Posterior vena cava (tissue), 2 donors: ENCODE results near the gene OXSR1. TPM values are rescaled to one million over a fixed set of nuclear protein-coding genes. Genes with fewer than 3 reads are reported as not detected.
"Not testable (repeated sequence)": the region's sequence is repeated elsewhere in the genome, so short reads cannot be mapped to it uniquely, and the experiment has no call there.

Source experiments
- DNase-seq: peaks from one replicate; pipeline ENCODE4 v3.0.0-alpha.2; 2020; ENCODE audit warnings: low spot score
- intact Hi-C, 2 donors: fragments of 100-400 bp; cut with DNase I; formaldehyde crosslinking; loops; one replicate each; pipeline versions ENCODE4 v1.14.1 to v1.14.2; 2022 to 2023
- total RNA-seq, 2 donors: library from RNA; stranded (reverse); fragmentation: NEBNext Ultra II Directional; extraction: Animal tissue kit (Norgen Biotek cat#: 25700); gene quantifications; one replicate each; pipeline ENCODE4 v1.2.1, GENCODE V29; 2021
- donor health status: DM: yes; HTN: yes; CAD: no.
- donor health status: DM: yes; HTN: yes; CAD: no.

The OXSR1 gene
- total RNA-seq, 2 donors from 2014 or later: 30.4 to 52.3 TPM

- peak; percentile 38 for DNase-seq
These were observed 39.8 kb upstream of the OXSR1 start for GRCh38 chr3:38125305-38126120.

DNA sequence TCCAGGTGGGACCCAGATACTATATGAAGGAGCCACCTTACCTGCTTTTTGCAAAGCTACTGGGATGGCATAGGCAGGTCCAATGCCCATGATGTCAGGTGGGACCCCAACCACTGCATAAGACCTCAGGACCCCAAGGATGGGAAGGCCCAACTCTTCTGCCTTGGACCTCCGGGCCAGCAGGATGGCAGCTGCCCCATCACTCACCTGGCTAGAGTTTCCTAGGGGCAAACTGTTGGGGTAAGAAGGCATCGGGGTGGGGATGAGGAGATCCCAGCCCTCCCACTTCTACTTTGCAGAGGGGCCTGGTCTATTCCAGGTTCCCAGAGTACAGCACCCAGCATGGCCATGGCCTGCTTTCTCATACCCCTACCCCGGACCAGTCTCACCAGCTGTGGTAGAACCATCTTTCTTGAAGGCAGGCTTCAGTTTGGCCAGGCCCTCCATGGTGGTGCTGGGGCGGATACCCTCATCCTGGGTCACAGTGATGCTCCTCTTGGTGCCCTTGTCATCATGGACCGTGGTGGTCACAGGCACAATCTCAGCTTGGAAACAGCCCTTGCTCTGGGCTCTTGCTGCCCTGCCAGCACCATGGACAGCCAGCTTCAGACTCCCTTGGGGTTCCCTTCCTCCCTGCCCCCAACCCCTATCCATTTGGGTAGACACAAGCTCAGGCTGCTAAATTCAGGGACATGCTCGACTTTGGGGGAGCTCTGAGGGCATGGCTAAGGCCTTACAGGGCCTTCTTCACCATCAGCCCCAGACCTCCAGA, 39.0 kb upstream of the OXSR1 start:
- peak; percentile 40 for DNase-seq
- intact Hi-C loops: no loop called here

More at GRCh38 chr3:38125305-38126120, 39.8 kb upstream of the OXSR1 start:
- intact Hi-C loops: no loop called here

DNA sequence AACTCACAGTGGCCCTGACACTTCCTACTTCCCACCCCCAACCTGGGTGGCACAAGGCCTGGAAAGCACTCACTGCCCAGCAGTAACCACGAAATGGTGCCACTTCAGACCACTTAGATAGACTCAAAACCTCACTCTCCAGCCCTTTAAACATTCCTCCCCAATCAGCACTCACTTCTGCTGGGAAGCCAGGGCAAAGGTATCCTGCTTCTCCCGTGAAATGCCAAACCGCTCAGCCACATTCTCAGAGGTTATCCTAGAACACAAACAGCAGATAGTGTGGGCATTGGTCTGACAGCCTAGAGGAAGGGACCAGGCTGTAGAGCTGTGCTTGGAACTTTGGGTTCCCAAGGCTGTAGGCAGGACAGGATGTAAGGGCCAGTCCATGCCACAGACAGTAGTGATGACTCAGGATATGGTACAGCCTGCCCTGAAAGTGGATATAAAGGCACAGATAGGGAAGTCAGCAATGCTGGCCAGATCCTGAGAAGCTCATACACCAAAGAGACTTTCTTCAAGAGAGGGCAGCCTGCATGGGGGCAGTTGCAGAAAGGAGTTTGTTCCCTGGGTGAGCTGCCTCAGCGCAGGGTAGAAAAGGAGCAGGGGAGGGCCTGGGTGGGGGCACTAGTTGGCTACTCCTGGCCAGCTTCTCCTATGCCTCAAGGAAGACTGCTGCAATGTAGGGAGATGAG, 37.6 kb upstream of the OXSR1 start:
- peak; percentile 28 for DNase-seq
- intact Hi-C loops: no loop called here

DNA sequence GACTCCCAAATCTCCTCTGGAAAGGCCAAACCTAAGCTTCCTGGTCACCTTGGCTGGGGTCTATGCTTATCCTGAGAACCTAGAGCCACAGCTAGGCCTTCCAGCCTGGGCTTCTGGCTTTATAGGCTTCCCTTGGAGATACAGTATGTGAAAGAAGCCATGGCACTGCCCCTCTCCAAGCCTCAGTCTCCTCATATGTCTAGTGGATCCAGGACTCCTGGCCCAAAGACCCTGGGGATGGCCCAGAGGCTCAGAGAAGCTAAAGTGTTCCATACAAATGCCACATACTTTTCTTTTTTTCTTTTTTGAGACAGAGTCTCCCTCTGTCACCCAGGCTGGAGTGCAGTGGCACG, 37.1 kb upstream of the OXSR1 start:
- no peak for DNase-seq
- intact Hi-C loops: no loop called here

DNA sequence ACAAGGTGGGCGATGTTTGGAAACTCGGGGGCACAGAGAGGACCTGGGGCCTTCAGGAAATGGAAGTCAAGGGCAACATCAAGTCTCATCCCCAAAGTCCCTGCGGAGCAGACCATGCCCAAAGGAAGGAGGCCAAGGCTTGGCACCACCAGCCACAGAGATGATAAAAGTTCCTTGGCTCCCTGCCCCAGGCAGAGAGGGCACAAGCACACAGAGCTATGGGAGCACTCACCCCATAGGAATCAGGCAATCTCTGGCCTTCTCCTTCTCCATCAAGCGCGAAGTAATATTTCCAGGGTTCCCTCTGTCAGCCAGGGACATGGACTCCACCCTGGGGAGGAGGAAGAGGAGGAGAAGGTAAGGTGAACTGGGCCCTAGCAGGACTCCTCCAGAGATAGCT, 36.3 kb upstream of the OXSR1 start:
- intact Hi-C loops: no loop called here
- DNase-seq: peak; percentile 51

GRCh38 chr3:38130631-38131065, 34.7 kb upstream of the OXSR1 start:
- intact Hi-C loops: loop anchor here in 1 of 2 donors (10.0 kb wide), 1 partner anchor 114 kb away; no protein-coding TSS in a partner anchor
- DNase-seq: peak; percentile 57

DNA sequence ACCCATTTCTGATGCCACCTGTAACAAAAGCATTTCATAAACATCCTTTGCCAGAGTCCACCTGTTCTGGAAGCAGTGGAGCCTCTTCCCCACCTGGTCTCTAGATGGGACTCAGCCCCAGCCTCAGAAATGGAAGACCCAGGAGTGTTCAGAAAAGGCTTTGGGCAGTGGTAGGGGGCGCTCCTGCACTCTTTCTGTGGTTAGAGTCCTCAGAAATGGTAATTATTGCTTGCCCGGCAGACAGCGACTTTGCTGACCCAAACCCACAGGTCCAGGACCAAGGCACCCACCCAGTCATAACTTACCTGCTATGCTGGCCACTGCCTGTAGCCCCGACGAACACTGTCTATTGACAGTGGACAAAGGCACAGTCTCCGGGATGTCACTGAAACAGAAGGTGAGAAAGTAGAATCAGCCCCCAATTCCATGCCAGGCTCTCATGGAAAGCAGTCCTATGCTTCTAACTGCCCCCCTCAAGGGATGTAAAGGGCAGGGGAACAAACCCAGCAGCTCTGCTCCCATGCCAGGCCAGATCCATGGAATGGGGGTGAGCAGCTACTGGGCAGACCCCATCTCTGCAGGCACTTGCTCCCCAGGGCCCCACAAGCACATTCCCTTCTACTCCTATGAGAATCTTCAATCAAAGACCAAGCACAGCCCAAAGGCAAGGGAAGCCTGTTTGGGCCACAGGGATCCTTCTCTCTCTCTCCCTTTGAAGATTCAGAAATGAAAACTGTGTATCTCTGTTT, 33.5 kb upstream of the OXSR1 start:
- intact Hi-C loops: loop anchor here in 1 of 2 donors (10.0 kb wide), 1 partner anchor 113 kb away; no protein-coding TSS in a partner anchor

GRCh38 chr3:38133209-38133556, 32.2 kb upstream of the OXSR1 start:
- intact Hi-C loops: loop anchor here in 1 of 2 donors (10.0 kb wide), 1 partner anchor 112 kb away; no protein-coding TSS in a partner anchor
- DNase-seq: no peak

More for the DNA sequence above, 33.5 kb upstream of the OXSR1 start:
- peak; percentile 73 for DNase-seq

DNA sequence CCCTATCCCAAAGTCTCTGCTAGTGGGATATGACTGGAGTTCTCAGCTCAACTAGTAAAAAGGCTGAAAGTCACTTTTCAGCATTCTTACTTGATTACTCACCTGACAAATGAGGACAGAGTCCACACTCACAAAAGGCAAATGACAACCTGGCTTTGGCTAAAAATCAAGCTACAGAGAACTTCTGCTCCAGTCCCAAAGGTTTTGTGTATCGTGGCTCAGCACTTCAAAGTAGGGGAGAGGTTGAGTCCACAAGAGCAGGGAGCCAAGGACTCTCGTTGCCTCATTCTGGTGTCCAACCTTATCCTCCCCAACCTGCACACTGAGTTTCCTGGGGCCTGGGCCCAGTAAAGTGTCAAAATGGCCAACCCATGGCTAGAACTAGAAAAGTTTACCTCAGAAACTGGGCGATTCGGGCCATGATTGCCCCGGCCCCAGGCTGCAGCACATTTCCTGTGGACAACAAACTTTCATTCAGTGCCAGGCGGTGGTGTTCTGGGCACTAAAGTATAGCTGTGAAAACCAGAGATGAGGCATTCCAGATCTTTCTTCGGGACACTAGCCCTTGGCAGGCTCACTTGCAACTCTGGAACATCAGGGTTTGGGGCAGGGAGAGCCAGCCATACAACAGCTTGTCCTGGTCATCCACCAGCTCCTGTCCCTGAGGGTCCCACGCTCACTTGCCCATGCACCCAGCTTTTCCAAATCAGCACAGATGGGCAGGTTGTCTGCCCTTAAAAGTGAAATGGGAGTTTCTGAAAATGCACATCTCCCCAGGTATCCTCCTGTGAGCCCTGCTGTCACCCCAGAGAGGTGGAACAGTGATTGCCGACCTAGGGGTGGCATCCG, 31.6 kb upstream of the OXSR1 start:
- intact Hi-C loops: loop anchor here in 1 of 2 donors (10.0 kb wide), 1 partner anchor 111 kb away; no protein-coding TSS in a partner anchor
- DNase-seq: peak; percentile 65

DNA sequence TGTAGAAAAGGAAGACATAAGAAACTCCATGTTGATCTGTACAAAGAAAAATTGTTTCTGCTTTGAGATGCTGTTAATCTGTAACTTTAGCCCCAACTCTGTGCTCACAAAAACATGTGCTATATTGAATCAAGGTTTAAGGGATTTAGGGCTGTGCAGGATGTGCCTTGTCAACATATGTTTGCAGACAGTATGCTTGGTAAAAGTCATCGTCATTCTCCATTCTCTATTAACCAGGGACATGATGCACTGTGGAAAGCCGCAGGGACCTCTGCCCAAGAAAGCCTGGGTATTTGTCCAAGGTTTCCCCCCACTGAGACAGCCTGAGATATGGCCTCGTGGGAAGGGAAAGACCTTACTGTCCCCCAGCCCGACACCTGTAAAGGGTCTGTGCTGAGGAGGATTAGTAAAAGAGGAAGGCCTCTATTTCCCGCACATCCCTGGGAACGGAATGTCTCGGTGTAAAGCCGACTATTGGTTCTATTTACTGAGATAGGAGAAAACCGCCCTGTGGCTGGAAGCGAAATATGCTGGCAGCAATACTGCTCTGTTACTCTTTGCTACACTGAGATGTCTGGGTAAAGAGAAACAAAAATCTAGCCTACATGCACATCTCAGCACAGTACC, 30.7 kb upstream of the OXSR1 start:
- intact Hi-C loops: loop anchor here in 1 of 2 donors (10.0 kb wide), 1 partner anchor 110 kb away; no protein-coding TSS in a partner anchor
- peak; percentile 31 for DNase-seq

- not testable (repeated sequence) for DNase-seq
- intact Hi-C loops: loop anchor here in 1 of 2 donors (10.0 kb wide), 1 partner anchor 109 kb away; no protein-coding TSS in a partner anchor
These were observed 29.6 kb upstream of the OXSR1 start for GRCh38 chr3:38135621-38136277.

GRCh38 chr3:38136393-38136776, 29.0 kb upstream of the OXSR1 start:
- intact Hi-C loops: loop anchor here in 1 of 2 donors (10.0 kb wide), 1 partner anchor 108 kb away; no protein-coding TSS in a partner anchor
- DNase-seq: peak; percentile 80

DNA sequence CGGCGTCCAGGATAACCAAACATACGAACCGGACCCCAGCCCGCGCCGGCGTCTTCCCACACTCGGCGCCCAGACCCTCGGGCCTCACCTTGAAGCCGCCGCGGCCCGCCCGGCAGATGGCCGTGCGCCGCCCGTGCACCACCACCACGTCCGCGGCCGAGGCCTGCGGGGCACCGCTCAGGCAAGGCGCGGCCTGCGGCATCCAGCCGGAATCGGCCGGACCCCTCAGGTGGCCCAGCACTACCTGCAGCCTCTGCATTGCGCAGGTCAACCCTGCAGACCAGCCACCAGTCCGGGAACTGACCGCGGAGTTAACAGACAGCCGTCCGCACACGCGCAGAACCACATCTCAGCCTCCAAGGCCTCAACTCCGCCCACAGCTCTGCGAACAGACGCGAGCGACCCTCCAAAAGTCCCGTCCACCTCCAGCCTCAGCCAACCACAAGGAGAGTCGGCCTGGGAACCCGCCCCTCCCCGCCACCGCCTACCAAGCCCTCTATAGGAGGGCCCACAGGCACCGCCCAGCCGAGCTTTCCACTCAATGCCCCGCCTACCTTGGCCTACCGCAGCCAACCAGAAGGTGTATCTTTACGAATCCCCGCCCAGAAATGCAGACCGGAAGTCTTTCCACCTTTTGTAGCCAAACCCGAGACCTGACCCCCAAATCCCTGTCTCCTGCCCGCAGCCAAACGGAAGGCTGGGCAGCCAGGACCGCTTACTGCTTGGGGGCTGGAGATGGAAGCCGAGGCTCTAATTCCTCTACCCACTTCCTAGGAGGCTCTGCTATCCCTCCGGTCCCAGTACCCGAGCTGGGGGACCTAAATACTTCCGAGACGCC, 28.3 kb upstream of the OXSR1 start, which contains the start of gene ACAA1:
ACAA1 (minus strand) TSS at position 351 of the 838 bp plus-strand sequence; CDS start at position 259, 92 bp downstream.
- intact Hi-C loops: loop anchor here in 1 of 2 donors (10.0 kb wide), 1 partner anchor 108 kb away; no protein-coding TSS in a partner anchor
- peak; percentile 100 for DNase-seq

GRCh38 chr3:38137615-38138348, 27.6 kb upstream of the OXSR1 start:
- peak; percentile 78 for DNase-seq
- intact Hi-C loops: loop anchor here (1.0 to 10.0 kb wide), 2 partner anchors 14 to 107 kb away; no protein-coding TSS in a partner anchor
